K562 (cell line): ENCODE data around the gene JUNB. TPM values are rescaled to one million over a fixed set of nuclear protein-coding genes. Genes with fewer than 3 reads are reported as not detected.
A peak's percentile ranks its signal among the peaks of the same experiment; 100 is the strongest.

ENCODE experiments used
- ATF4 ChIP-seq: fragments of 450-650 bp; formaldehyde crosslinking; IDR thresholded peaks from 2 replicates; pipeline ENCODE4 v1.4.0; 2022; ENCODE audit warnings: mild to moderate bottlenecking, moderate library complexity
- BHLHE40 ChIP-seq: IDR thresholded peaks from 2 replicates; pipeline ENCODE4 v1.6.1; 2011; ENCODE audit warnings: low read length, improper control_type of control experiment
- BRD9 ChIP-seq: fragments of 450-650 bp; IDR thresholded peaks from 2 replicates; pipeline ENCODE4 v1.6.1; 2018; ENCODE audit warnings: low read depth; ENCODE audit not compliant: partially characterized antibody
- CHCHD3 ChIP-seq: fragments of 250-450 bp; sonication (Bioruptor Pico); IDR thresholded peaks from 2 replicates; pipeline ENCODE4 v2.1.2; 2022; ENCODE audit warnings: mild to moderate bottlenecking
- ELF4 ChIP-seq: fragments of 450-650 bp; formaldehyde crosslinking; IDR thresholded peaks from 2 replicates; pipeline ENCODE4 v1.4.0; 2022; ENCODE audit warnings: missing genetic modification characterization
- FOXK2 ChIP-seq, 2 experiments: fragments of 450-650 bp; IDR thresholded peaks in 1 of 2; conservative IDR thresholded peaks in 1 of 2; 2 replicates each; pipeline ENCODE4 v1.6.1; 2016; ENCODE audit warnings: low read depth in 2 of 2, mild to moderate bottlenecking in 1 of 2
- HOXB6 ChIP-seq: fragments of 250-450 bp; sonication (Bioruptor Pico); IDR thresholded peaks from 2 replicates; pipeline ENCODE4 v1.5.1; 2022; ENCODE audit warnings: mild to moderate bottlenecking, borderline replicate concordance
- KLF10 ChIP-seq: fragments of 250-450 bp; sonication (Bioruptor Pico); IDR thresholded peaks from 2 replicates; pipeline ENCODE4 v1.6.1; 2021; ENCODE audit warnings: matching md5 sums
- NEUROD1 ChIP-seq: fragments of 150-350 bp; IDR thresholded peaks from 2 replicates; pipeline ENCODE4 v1.6.1; 2014; ENCODE audit warnings: borderline replicate concordance, low read length, low read depth; ENCODE audit not compliant: partially characterized antibody
- NR2C2 ChIP-seq, 2 experiments: fragments of 200-800 bp in 1 of 2; sonication (Bioruptor generic) in 1 of 2; sonication (generic) in 1 of 2; formaldehyde crosslinking in 1 of 2; IDR thresholded peaks; 2 replicates each; pipeline versions ENCODE4 v1.6.1 to v1.8.0; 2016 to 2022; ENCODE audit warnings: mild to moderate bottlenecking in 1 of 2, missing compliant biosample characterization in 1 of 2, missing genetic modification characterization in 1 of 2, missing genetic modification reagents in 1 of 2
- POLR2G ChIP-seq: fragments of 200-400 bp; formaldehyde crosslinking; IDR thresholded peaks from 2 replicates; pipeline ENCODE4 v1.6.1; 2017; ENCODE audit warnings: low read depth, mild to moderate bottlenecking, antibody characterized with exemption, low read length, moderate library complexity
- PRPF4 ChIP-seq: fragments of 200-400 bp; formaldehyde crosslinking; IDR thresholded peaks from one replicate; pipeline ENCODE4 v1.6.1; 2017; ENCODE audit warnings: low read length, low read depth, mild to moderate bottlenecking; ENCODE audit not compliant: insufficient read depth, poor library complexity, severe bottlenecking
- SIRT6 ChIP-seq: IDR thresholded peaks from one replicate; pipeline ENCODE4 v1.6.1; 2012; ENCODE audit warnings: low read depth, mild to moderate bottlenecking, control low read depth, inconsistent platforms, low read length, moderate library complexity
- SRSF7 ChIP-seq: fragments of 200-400 bp; formaldehyde crosslinking; optimal IDR thresholded peaks from 2 replicates; pipeline ENCODE3; 2017; ENCODE audit warnings: mild to moderate bottlenecking, low read depth, low read length
- TAF7 ChIP-seq: fragments of 450-650 bp; IDR thresholded peaks from 2 replicates; pipeline ENCODE4 v1.6.1; 2016; ENCODE audit warnings: missing genetic modification characterization, missing compliant biosample characterization
- TCFL5 ChIP-seq: fragments of 250-450 bp; sonication (Bioruptor Pico); conservative IDR thresholded peaks from 2 replicates; pipeline ENCODE4 v1.6.1; 2021; ENCODE audit warnings: mild to moderate bottlenecking, moderate library complexity, matching md5 sums
- ZBTB34 ChIP-seq: fragments of 250-450 bp; sonication (Bioruptor Pico); IDR thresholded peaks from 2 replicates; pipeline ENCODE4 v1.8.0; 2021; ENCODE audit warnings: mild to moderate bottlenecking, moderate library complexity
- ZNF184 ChIP-seq: sonication (generic); formaldehyde crosslinking; IDR thresholded peaks from 2 replicates; pipeline ENCODE4 v1.5.0; 2020; ENCODE audit warnings: missing genetic modification reagents
- ZNF586 ChIP-seq: fragments of 450-650 bp; formaldehyde crosslinking; conservative IDR thresholded peaks from 2 replicates; pipeline ENCODE4 v1.4.0; 2020; ENCODE audit warnings: mild to moderate bottlenecking, moderate library complexity
- ZSCAN29 ChIP-seq: fragments of 450-650 bp; IDR thresholded peaks from 2 replicates; pipeline ENCODE4 v1.6.1; 2017
- polyA plus RNA-seq, 8 experiments: library from polyadenylated mRNA; depleted of rRNA in 4 of 8; stranded (reverse) in 5 of 8; unstranded in 3 of 8; fragments of >200 nt; fragmentation: Nextera tagmentation in 2 of 8; fragmentation: Illumina TruSeq in 1 of 8; extraction: Ambion mirVana in 2 of 8; extraction: Trizol in 1 of 8; gene quantifications; 2 replicates each; pipeline versions ENCODE4 v1.2.1 to v1.2.3, GENCODE V29; 2011 to 2014; ENCODE audit warnings: inconsistent platforms in 1 of 8, missing spikeins in 1 of 8
- total RNA-seq, 7 experiments: library from RNA; depleted of rRNA in 6 of 7; stranded (reverse); fragments of >200 nt in 6 of 7; fragmentation: Illumina TruSeq in 2 of 7; extraction: Trizol in 2 of 7; gene quantifications; 2 replicates each; pipeline versions ENCODE4 v1.2.1 to v1.2.3, GENCODE V29; 2011 to 2021; ENCODE audit warnings: low replicate concordance in 1 of 7
- TF ChIP-seq, protein P1 (sequence below): sonication (generic); formaldehyde crosslinking; IDR thresholded peaks from 2 replicates; pipeline ENCODE4 v1.8.0; 2022; ENCODE audit warnings: mild to moderate bottlenecking, missing genetic modification reagents
- TF ChIP-seq, protein P2 (sequence below): fragments of 250-450 bp; sonication (Bioruptor Pico); IDR thresholded peaks from 2 replicates; pipeline ENCODE4 v1.8.0; 2022; ENCODE audit warnings: moderate library complexity, mild to moderate bottlenecking, inconsistent platforms

Gene JUNB
- total and polyA plus RNA-seq, 9 of the 15 experiments (the other 6 are each of a cell fraction or from before 2014, with no cell fraction given), result 0.23 to 88.1 (median 13.1) TPM

GRCh38 chr19:12806242-12807081 is 15.2 kb downstream of the JUNB start, which contains the start of gene RNASEH2A (continued):
- peak; percentile 15 for TF ChIP-seq NEUROD1
- no peak; the same call in 1 of the 2 replicates for TF ChIP-seq NR2C2 (CRISPR knock-in tag; IDR thresholded peaks at IDR 0.05)
- peak; percentile 70 for TF ChIP-seq NR2C2 (tag; IDR thresholded peaks at IDR 0.05)
- TF ChIP-seq, protein P1, sequence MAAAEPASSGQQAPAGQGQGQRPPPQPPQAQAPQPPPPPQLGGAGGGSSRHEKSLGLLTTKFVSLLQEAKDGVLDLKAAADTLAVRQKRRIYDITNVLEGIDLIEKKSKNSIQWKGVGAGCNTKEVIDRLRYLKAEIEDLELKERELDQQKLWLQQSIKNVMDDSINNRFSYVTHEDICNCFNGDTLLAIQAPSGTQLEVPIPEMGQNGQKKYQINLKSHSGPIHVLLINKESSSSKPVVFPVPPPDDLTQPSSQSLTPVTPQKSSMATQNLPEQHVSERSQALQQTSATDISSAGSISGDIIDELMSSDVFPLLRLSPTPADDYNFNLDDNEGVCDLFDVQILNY (CRISPR knock-in tag), result no peak
- TF ChIP-seq PRPF4, result no peak
- no peak for TF ChIP-seq ELF4 (CRISPR knock-in tag)
- no peak for TF ChIP-seq ATF4 (CRISPR knock-in tag)
- no peak for TF ChIP-seq SIRT6
- TF ChIP-seq HOXB6 (CRISPR knock-in tag), result no peak
- TF ChIP-seq KLF10 (CRISPR knock-in tag), result no peak
- TF ChIP-seq POLR2G, result peak; percentile 97
- no peak for TF ChIP-seq ZBTB34
- TF ChIP-seq ZNF586 (CRISPR knock-in tag), result no peak
- TF ChIP-seq BHLHE40, result peak; percentile 32; the same call in 1 of the 2 replicates
- TF ChIP-seq, protein P2, sequence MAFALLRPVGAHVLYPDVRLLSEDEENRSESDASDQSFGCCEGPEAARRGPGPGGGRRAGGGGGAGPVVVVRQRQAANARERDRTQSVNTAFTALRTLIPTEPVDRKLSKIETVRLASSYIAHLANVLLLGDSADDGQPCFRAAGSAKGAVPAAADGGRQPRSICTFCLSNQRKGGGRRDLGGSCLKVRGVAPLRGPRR (CRISPR knock-in tag), result no peak
- TF ChIP-seq BRD9, result no peak
- no peak for TF ChIP-seq SRSF7
- no peak for TF ChIP-seq CHCHD3 (CRISPR knock-in tag)
- TF ChIP-seq TAF7, result peak; percentile 7; the same call in 1 of the 2 replicates
- TF ChIP-seq ZSCAN29, result no peak
- TF ChIP-seq ZNF184 (CRISPR knock-in tag), result no peak
- no peak for TF ChIP-seq TCFL5 (CRISPR knock-in tag)
- peak in 1 of 2 experiments; percentile 68; a peak in 3 of 4 replicates for TF ChIP-seq FOXK2 (conservative IDR thresholded peaks at IDR 0.05 in 1 of 2, IDR thresholded peaks at IDR 0.05 in 1 of 2; ENCODE audit: low read depth in 2 of 2)
